ENCODE results near the gene FOXJ1. TPM values are rescaled to one million over a fixed set of nuclear protein-coding genes. Genes with fewer than 3 reads are reported as not detected.
A peak's percentile ranks its signal among the peaks of the same experiment; 100 is the strongest.

Gene FOXJ1
- total RNA-seq: under 1 TPM; 0.21 to 0.93 (median 0.36) TPM
- 0.14 TPM for total RNA-seq (2013)

GRCh38 chr17:76141212-76142038 is at the start of gene FOXJ1:
TSS of gene FOXJ1 (minus strand) at chr17:76141245. CDS start at chr17:76140395, 850 bp downstream.
- no peaks in the 10 kb centered on the region for H3K36me3 ChIP-seq (ENCODE audit: control insufficient read depth, insufficient read depth, low read length)
- peaks cover 0 to 7% of the 10 kb centered on the region in 2 donors for H3K27me3 Mint-ChIP-seq (ENCODE audit: low read depth in 2 of 2)
- DNase-seq: peak; percentile 94 to 96
- H3K4me3 Mint-ChIP-seq: peak within 1 kb of the TSS; percentile 82
- H3K27ac ChIP-seq (ENCODE audit: low read length): no peak within 1 kb of the TSS
- H3K9me3 Mint-ChIP-seq: no peaks in the 10 kb centered on the region
- peak within 1 kb of the TSS; percentile 48 for H3K4me3 ChIP-seq (ENCODE audit: low read length)
- no peaks in the 10 kb centered on the region for H3K36me3 Mint-ChIP-seq
- H3K27ac Mint-ChIP-seq: peak within 1 kb of the TSS; percentile 94 to 95
- 8% methylated on average over 58 of the region's 59 CpGs for WGBS (ENCODE audit: insufficient coverage)
- intact Hi-C loops (cut with micrococcal nuclease): loop anchor here (2.0 to 5.0 kb wide), 2 partner anchors 41 to 126 kb away; partner anchors contain the start of gene UBALD2
- ATAC-seq: peak; percentile 74 to 82 (median 80)
- TF ChIP-seq, protein P1, sequence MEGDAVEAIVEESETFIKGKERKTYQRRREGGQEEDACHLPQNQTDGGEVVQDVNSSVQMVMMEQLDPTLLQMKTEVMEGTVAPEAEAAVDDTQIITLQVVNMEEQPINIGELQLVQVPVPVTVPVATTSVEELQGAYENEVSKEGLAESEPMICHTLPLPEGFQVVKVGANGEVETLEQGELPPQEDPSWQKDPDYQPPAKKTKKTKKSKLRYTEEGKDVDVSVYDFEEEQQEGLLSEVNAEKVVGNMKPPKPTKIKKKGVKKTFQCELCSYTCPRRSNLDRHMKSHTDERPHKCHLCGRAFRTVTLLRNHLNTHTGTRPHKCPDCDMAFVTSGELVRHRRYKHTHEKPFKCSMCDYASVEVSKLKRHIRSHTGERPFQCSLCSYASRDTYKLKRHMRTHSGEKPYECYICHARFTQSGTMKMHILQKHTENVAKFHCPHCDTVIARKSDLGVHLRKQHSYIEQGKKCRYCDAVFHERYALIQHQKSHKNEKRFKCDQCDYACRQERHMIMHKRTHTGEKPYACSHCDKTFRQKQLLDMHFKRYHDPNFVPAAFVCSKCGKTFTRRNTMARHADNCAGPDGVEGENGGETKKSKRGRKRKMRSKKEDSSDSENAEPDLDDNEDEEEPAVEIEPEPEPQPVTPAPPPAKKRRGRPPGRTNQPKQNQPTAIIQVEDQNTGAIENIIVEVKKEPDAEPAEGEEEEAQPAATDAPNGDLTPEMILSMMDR (IDR thresholded peaks at IDR 0.05): no peak
- H3K4me1 Mint-ChIP-seq: peaks cover 47 to 61% of the 10 kb centered on the region in 2 donors
- H3K9me3 ChIP-seq (ENCODE audit: control insufficient read depth, insufficient read depth, low read length): no peaks in the 10 kb centered on the region
- peaks cover 18% of the 10 kb centered on the region for H3K27me3 ChIP-seq (ENCODE audit: control insufficient read depth, insufficient read depth, low read length)
- peaks cover 64% of the 10 kb centered on the region for H3K4me1 ChIP-seq (ENCODE audit: control insufficient read depth, insufficient read depth, low read length)

GRCh38 chr17:76189741-76190140 is 48.7 kb upstream of the FOXJ1 start:
- WGBS (ENCODE audit: insufficient coverage): 85% methylated on average over 4 of the region's 4 CpGs
- no peaks in the 10 kb centered on the region for H3K36me3 Mint-ChIP-seq
- no peaks in the 10 kb centered on the region for H3K9me3 Mint-ChIP-seq
- intact Hi-C loops (cut with micrococcal nuclease): loop anchor here (5.0 kb wide), 1 partner anchor 73 kb away; no protein-coding TSS in a partner anchor
- H3K4me3 ChIP-seq (ENCODE audit: low read length): no peak overlapping the region
- H3K27ac Mint-ChIP-seq: peak overlapping the region; percentile 83 to 86
- H3K27me3 Mint-ChIP-seq (ENCODE audit: low read depth in 2 of 2): no peaks in the 10 kb centered on the region
- peaks cover 32% of the 10 kb centered on the region for H3K4me1 ChIP-seq (ENCODE audit: control insufficient read depth, insufficient read depth, low read length)
- peaks cover 45 to 46% of the 10 kb centered on the region in 2 donors for H3K4me1 Mint-ChIP-seq
- H3K4me3 Mint-ChIP-seq: peak overlapping the region; percentile 42
- ATAC-seq (no peak), DNase-seq (no peak)
- no peaks in the 10 kb centered on the region for H3K9me3 ChIP-seq (ENCODE audit: control insufficient read depth, insufficient read depth, low read length)
- H3K27ac ChIP-seq (ENCODE audit: low read length): no peak overlapping the region
- TF ChIP-seq, protein P1 (IDR thresholded peaks at IDR 0.05): no peak
- H3K36me3 ChIP-seq (ENCODE audit: control insufficient read depth, insufficient read depth, low read length): no peaks in the 10 kb centered on the region
- H3K27me3 ChIP-seq (ENCODE audit: control insufficient read depth, insufficient read depth, low read length): no peaks in the 10 kb centered on the region

DNA sequence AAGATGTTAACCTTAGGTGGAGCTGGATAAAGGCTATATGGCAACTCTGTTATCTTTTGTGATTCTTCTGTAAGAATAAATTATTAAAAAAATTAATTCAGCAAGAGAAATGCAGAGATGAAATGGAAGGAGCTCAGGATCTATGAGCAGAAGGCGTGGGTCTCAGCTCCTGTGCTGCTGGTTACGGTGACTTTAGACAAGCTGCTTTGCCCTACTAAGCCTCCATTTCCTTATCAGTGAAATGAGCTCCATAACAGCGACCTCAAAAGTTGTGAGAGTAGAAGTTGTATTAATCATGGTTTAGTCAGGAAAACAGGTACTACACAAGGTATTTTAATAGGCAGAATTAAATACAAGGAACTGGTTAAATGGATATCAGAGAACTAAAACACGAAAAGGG is 48.2 kb upstream of the FOXJ1 start:
- DNase-seq (no peak), ATAC-seq (no peak)
- WGBS (ENCODE audit: insufficient coverage): 90% methylated on average over 4 of the region's 4 CpGs
- peak overlapping the region; percentile 48 for H3K4me3 Mint-ChIP-seq
- no peaks in the 10 kb centered on the region for H3K36me3 Mint-ChIP-seq
- peak overlapping the region; percentile 83 to 86 for H3K27ac Mint-ChIP-seq
- H3K27me3 ChIP-seq (ENCODE audit: control insufficient read depth, insufficient read depth, low read length): no peaks in the 10 kb centered on the region
- no peaks in the 10 kb centered on the region for H3K36me3 ChIP-seq (ENCODE audit: control insufficient read depth, insufficient read depth, low read length)
- TF ChIP-seq, protein P1 (IDR thresholded peaks at IDR 0.05): no peak
- H3K9me3 Mint-ChIP-seq: no peaks in the 10 kb centered on the region
- no peaks in the 10 kb centered on the region for H3K27me3 Mint-ChIP-seq (ENCODE audit: low read depth in 2 of 2)
- H3K9me3 ChIP-seq (ENCODE audit: control insufficient read depth, insufficient read depth, low read length): no peaks in the 10 kb centered on the region
- intact Hi-C loops (cut with micrococcal nuclease): no loop called here
- H3K4me3 ChIP-seq (ENCODE audit: low read length): no peak overlapping the region
- H3K27ac ChIP-seq (ENCODE audit: low read length): no peak overlapping the region
- peaks cover 32% of the 10 kb centered on the region for H3K4me1 ChIP-seq (ENCODE audit: control insufficient read depth, insufficient read depth, low read length)
- peaks cover 45% of the 10 kb centered on the region in 2 donors for H3K4me1 Mint-ChIP-seq

Data from natural killer cell (primary cell).